AG04450 (cell line): ENCODE data around the gene EP400. TPM values are rescaled to one million over a fixed set of nuclear protein-coding genes. Genes with fewer than 3 reads are reported as not detected.

Experiments used
- CTCF ChIA-PET: fragments of 300-600, 350-600 bp; formaldehyde crosslinking; extraction: SDS; loops from one replicate; lab custom pipeline; 2022; ENCODE audit warnings: antibody characterized with exemption, inconsistent platforms; lab: Charles Lee
- POLR2A ChIA-PET: fragments of 350-600 bp; formaldehyde crosslinking; extraction: SDS; loops from one replicate; lab custom pipeline; 2021; ENCODE audit warnings: antibody characterized with exemption, inconsistent platforms; lab: Yijun Ruan, JAX
- DNase-seq: peaks from one replicate; pipeline ENCODE4 v3.0.0-alpha.2; 2011; ENCODE audit warnings: low read depth, low spot score
- H3K27ac ChIP-seq: one replicate; pipeline ENCODE4 v1.5.1; 2012; ENCODE audit warnings: low read depth, low read length, control low read depth
- H3K27me3 ChIP-seq: one replicate; pipeline ENCODE4 v1.6.0; 2012; ENCODE audit warnings: low read length; ENCODE audit not compliant: control insufficient read depth, insufficient read depth
- H3K4me3 ChIP-seq: 2 replicates; pipeline ENCODE4 v1.5.1; 2011; ENCODE audit warnings: mild to moderate bottlenecking, low read depth, low read length, control low read depth
- H3K9me3 ChIP-seq: 2 replicates; pipeline ENCODE4 v1.5.1; 2012; ENCODE audit warnings: low read length; ENCODE audit not compliant: control insufficient read depth, insufficient read depth
- polyA minus RNA-seq: library from RNA; depleted of rRNA, polyadenylated mRNA; stranded (reverse); fragments of >200 nt; gene quantifications from 2 replicates; pipeline ENCODE4 v1.2.3, GENCODE V29; 2011; rRNA and poly(A)+ RNA removed
- polyA plus RNA-seq: library from polyadenylated mRNA; depleted of rRNA; stranded (reverse); fragments of >200 nt; gene quantifications from 2 replicates; pipeline ENCODE4 v1.2.3, GENCODE V29; 2011; rRNA removed
- TF ChIP-seq, protein P1 (sequence below): IDR thresholded peaks from 2 replicates; pipeline ENCODE4 v1.5.1; 2011; ENCODE audit warnings: low read depth, low read length, control low read depth, inconsistent platforms

Gene EP400
- 5.4 and 7.3 TPM in 2 replicates for polyA plus RNA-seq
- polyA minus RNA-seq: 12.8 and 13.9 TPM in 2 replicates

DNA sequence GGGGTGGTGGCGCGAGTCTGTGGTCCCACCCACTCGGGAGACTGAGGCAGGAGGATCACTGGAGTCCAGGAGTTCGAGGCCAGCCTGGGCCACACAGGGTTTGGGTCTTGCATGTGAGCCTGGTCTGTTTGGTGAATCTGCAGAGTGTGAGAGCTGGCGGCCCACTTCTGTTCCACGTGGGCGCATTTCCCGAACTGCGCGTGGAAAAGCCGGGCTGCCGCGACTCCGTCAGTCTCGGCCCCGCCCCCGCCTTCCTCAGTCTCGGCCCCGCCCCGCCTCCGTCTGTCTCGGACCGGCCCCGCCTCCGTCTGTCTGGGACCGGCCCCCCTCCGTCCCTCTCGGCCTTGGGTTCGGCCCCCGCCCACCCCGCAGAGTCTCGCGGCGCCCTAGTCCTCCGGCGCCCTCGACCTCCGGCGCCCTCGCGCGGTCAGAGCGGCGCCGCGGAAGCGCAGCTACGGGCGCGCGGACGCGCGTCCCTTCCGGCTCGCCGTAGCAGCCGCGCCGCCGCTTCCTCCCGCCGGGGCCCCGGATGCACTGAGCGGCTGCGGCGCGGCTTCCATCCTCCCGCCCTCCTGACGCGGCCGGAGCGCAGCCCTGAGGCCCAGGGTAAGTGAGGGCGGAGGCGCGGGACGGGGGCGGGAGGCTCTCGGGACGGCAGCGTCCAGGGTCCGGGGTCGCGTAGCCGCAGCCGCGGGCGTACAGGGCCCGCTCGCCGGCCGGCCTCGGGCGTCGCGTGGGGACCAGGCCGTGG lies at the start of gene EP400:
Gene EP400 (plus strand): TSS at position 512 of the 751 bp plus-strand sequence. CDS start 10,678 bp downstream, outside the sequence.
- Histone ChIP-seq H3K27ac (no peak within 1 kb of the TSS), H3K9me3 (no peaks in the 10 kb centered on the region; the same call in 1 of the 2 replicates), H3K27me3 (no peaks in the 10 kb centered on the region), H3K4me3 (peak within 1 kb of the TSS; percentile 81)
- TF ChIP-seq, protein P1, sequence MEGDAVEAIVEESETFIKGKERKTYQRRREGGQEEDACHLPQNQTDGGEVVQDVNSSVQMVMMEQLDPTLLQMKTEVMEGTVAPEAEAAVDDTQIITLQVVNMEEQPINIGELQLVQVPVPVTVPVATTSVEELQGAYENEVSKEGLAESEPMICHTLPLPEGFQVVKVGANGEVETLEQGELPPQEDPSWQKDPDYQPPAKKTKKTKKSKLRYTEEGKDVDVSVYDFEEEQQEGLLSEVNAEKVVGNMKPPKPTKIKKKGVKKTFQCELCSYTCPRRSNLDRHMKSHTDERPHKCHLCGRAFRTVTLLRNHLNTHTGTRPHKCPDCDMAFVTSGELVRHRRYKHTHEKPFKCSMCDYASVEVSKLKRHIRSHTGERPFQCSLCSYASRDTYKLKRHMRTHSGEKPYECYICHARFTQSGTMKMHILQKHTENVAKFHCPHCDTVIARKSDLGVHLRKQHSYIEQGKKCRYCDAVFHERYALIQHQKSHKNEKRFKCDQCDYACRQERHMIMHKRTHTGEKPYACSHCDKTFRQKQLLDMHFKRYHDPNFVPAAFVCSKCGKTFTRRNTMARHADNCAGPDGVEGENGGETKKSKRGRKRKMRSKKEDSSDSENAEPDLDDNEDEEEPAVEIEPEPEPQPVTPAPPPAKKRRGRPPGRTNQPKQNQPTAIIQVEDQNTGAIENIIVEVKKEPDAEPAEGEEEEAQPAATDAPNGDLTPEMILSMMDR: no peak
- CTCF ChIA-PET: interaction anchor here (0.6 to 0.9 kb wide), 2 partner anchors 88 to 153 kb away, joined by 3 read pairs; no protein-coding TSS in a partner anchor
- POLR2A ChIA-PET: interaction anchor here (1.0 kb wide), 1 partner anchor 20 kb away, joined by 3 read pairs; no protein-coding TSS in a partner anchor
- peak; percentile 71 for DNase-seq

- ChIA-PET CTCF (no interaction called here), POLR2A (no interaction called here)
- Histone ChIP-seq H3K4me3 (no peak overlapping the region), H3K27ac (no peak overlapping the region), H3K9me3 (no peaks in the 10 kb centered on the region; the same call in 1 of the 2 replicates), H3K27me3 (no peaks in the 10 kb centered on the region)
- TF ChIP-seq, protein P1: no peak
- no peak for DNase-seq
Measured at GRCh38 chr12:131900397-131900796, 49.3 kb upstream of the EP400 start.

DNA sequence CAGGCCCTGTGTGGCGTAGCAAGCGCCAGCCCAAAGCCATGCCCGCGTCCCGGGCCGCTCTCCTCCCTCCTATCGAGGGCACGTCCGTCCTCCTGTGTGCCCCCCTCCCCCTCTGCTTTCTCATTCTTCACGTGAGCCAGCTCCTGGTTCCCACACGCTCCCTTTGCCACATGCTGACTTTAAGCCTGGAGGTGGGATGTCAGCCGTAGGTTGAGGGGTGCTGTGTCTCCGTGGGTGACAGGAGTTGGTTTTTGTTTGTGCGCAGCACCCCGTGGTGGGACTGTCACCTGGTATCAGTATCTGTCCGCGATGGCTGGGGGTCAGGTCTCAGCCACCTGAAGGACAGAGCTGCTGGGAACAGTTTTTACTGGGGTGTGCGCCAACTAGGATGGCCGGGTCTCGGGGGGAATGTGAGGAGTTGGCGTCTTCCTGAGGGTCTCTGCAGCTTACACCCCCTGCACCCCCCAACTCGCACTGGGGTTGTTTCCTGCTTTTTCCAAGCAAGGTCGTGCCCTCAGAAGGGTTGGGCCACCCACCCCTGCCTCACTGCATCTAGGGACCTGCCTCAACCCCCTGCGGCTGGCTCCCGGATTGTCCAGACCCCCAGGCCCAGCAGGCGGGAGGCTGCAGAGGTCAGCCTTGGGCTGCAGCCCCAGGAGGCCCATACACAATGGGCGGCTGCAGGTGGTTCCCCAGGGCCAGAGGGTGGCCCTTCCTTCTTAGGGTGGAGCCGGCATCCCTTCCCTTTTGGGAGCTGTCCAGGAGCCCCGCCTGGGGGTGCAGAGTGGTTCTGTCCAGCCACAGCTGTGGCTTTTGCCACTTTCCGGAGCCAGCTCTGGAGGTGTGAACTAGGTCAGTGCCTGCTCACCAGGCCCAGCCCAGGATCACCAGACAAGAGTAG lies 48.1 kb upstream of the EP400 start:
- Histone ChIP-seq H3K4me3 (no peak overlapping the region), H3K27ac (no peak overlapping the region), H3K27me3 (no peaks in the 10 kb centered on the region), H3K9me3 (no peaks in the 10 kb centered on the region)
- ChIA-PET CTCF (no interaction called here), POLR2A (interaction anchor here (0.6 kb wide), 1 partner anchor 44 kb away, joined by 4 read pairs; no protein-coding TSS in a partner anchor)
- TF ChIP-seq, protein P1: no peak
- DNase-seq: no peak

- H3K4me3 ChIP-seq: no peak overlapping the region
- ChIA-PET CTCF (no interaction called here), POLR2A (no interaction called here)
- no peaks in the 10 kb centered on the region; the same call in 1 of the 2 replicates for H3K9me3 ChIP-seq
- no peaks in the 10 kb centered on the region for H3K27me3 ChIP-seq
- no peak for DNase-seq
- H3K27ac ChIP-seq: no peak overlapping the region
- TF ChIP-seq, protein P1: no peak
Measured at GRCh38 chr12:131902332-131903241, 47.2 kb upstream of the EP400 start.
